Transverse colon (tissue), 4 donors: ENCODE measurements around the gene PROSER2.

Source experiments
- EP300 ChIP-seq: sonication (generic); formaldehyde crosslinking; IDR thresholded peaks from one replicate; pipeline ENCODE4 v1.6.1; 2017; ENCODE audit warnings: antibody characterized with exemption, low read depth
- POLR2A ChIP-seq: fragments of 450-650 bp; IDR thresholded peaks from one replicate; pipeline ENCODE4 v1.6.1; 2016; ENCODE audit warnings: antibody characterized with exemption, mild to moderate bottlenecking, moderate library complexity
- POLR2AphosphoS5 ChIP-seq, 3 donors: sonication (generic); formaldehyde crosslinking; IDR thresholded peaks; one replicate each; pipeline ENCODE4 v1.6.1; 2016; ENCODE audit warnings: antibody characterized with exemption in 3 of 3
- TF ChIP-seq, protein P1 (sequence below), 5 experiments: fragments of 200-600 bp in 3 of 5; fragments of 450-650 bp in 2 of 5; sonication (generic) in 3 of 5; IDR thresholded peaks; 1 replicate in 2 of 5; 2 replicates in 3 of 5; pipeline ENCODE4 v1.5.1; 2016 to 2017; ENCODE audit warnings: antibody characterized with exemption in 5 of 5, inconsistent platforms in 3 of 5, mild to moderate bottlenecking in 2 of 5, moderate library complexity in 1 of 5

- TF ChIP-seq, protein P1, sequence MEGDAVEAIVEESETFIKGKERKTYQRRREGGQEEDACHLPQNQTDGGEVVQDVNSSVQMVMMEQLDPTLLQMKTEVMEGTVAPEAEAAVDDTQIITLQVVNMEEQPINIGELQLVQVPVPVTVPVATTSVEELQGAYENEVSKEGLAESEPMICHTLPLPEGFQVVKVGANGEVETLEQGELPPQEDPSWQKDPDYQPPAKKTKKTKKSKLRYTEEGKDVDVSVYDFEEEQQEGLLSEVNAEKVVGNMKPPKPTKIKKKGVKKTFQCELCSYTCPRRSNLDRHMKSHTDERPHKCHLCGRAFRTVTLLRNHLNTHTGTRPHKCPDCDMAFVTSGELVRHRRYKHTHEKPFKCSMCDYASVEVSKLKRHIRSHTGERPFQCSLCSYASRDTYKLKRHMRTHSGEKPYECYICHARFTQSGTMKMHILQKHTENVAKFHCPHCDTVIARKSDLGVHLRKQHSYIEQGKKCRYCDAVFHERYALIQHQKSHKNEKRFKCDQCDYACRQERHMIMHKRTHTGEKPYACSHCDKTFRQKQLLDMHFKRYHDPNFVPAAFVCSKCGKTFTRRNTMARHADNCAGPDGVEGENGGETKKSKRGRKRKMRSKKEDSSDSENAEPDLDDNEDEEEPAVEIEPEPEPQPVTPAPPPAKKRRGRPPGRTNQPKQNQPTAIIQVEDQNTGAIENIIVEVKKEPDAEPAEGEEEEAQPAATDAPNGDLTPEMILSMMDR (IDR thresholded peaks at IDR 0.05) = no peak
- TF ChIP-seq EP300 (no peak), POLR2A (no peak), POLR2AphosphoS5 (IDR thresholded peaks at IDR 0.05) (no peak)
Observed at GRCh38 chr10:11902646-11903045, 79.5 kb downstream of the PROSER2 start.
